A673 (cell line): Measurements from ENCODE around the gene SLC9A5.

ENCODE experiments used
- EZH2 ChIP-seq: fragments of 200-600 bp; sonication (generic); IDR thresholded peaks from 2 replicates; pipeline ENCODE4 v1.6.1; 2017; ENCODE audit warnings: borderline replicate concordance, low read depth, mild to moderate bottlenecking, mixed read lengths, antibody characterized with exemption, low read length; ENCODE audit not compliant: poor library complexity, severe bottlenecking
- TF ChIP-seq, protein P1 (sequence below): fragments of 300-800, 200-600 bp; sonication (generic); conservative IDR thresholded peaks from 2 replicates; pipeline ENCODE4 v1.5.1; 2017; ENCODE audit warnings: low read depth, mild to moderate bottlenecking, antibody characterized with exemption, low read length, moderate library complexity, mixed read lengths

DNA sequence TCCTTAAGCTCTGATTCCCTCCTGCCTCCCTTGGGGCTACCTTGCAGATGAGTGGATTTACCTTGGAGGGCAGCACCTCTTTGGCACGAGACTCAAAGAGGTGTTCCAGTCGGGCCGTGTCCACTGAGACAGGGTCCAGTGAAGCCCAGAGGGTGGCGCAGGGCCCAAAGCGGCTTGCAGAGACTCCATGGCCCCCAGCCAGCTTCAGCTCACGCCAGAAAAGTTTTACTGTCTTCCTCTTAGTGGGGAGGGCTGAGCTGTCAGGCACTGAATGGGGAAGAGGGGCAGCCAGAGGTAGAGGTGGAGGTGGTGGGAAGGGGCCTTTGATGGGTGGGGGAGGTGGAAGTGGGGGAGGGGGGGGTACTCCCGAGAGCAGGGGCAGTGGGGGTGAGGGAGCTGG, 15.2 kb upstream of the SLC9A5 start:
- no peak for TF ChIP-seq EZH2
- TF ChIP-seq, protein P1, sequence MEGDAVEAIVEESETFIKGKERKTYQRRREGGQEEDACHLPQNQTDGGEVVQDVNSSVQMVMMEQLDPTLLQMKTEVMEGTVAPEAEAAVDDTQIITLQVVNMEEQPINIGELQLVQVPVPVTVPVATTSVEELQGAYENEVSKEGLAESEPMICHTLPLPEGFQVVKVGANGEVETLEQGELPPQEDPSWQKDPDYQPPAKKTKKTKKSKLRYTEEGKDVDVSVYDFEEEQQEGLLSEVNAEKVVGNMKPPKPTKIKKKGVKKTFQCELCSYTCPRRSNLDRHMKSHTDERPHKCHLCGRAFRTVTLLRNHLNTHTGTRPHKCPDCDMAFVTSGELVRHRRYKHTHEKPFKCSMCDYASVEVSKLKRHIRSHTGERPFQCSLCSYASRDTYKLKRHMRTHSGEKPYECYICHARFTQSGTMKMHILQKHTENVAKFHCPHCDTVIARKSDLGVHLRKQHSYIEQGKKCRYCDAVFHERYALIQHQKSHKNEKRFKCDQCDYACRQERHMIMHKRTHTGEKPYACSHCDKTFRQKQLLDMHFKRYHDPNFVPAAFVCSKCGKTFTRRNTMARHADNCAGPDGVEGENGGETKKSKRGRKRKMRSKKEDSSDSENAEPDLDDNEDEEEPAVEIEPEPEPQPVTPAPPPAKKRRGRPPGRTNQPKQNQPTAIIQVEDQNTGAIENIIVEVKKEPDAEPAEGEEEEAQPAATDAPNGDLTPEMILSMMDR: no peak
